Pancreas (tissue), 10 donors: Measurements from ENCODE around the gene POLR1C. TPM values are rescaled to one million over a fixed set of nuclear protein-coding genes. Genes with fewer than 3 reads are reported as not detected.

ENCODE experiments used
- ATAC-seq, 4 donors: fragments of 200-7000 bp; cut with Tn5 transposase; one replicate each; pipeline versions ENCODE4 v1.8.0 to v1.9.1; 2020; ENCODE audit warnings: mild to moderate bottlenecking in 4 of 4, moderate library complexity in 4 of 4
- DNase-seq, 6 donors: peaks; one replicate each; pipeline ENCODE4 v3.0.0-alpha.2; 2020
- FAIRE-seq: peaks from 2 replicates; lab custom pipeline; 2012; peaks lifted over from hg19 to GRCh38; lab: Jason Lieb, UNC
- H3K27ac ChIP-seq, 4 donors: fragments of 200-600 bp; sonication (generic); 1 replicate in 3 of 4; 2 replicates in 1 of 4; pipeline versions ENCODE4 v1.5.0 to v1.8.0; 2020
- H3K27me3 ChIP-seq, 4 donors: fragments of 200-600 bp; one replicate each; pipeline ENCODE4 v1.8.0; 2021
- H3K36me3 ChIP-seq, 3 donors: fragments of 200-600 bp; sonication (generic) in 1 of 3; one replicate each; pipeline versions ENCODE4 v1.5.0 to v1.8.0; 2020 to 2021
- H3K4me1 ChIP-seq, 3 donors: fragments of 200-600 bp; one replicate each; pipeline ENCODE4 v1.8.0; 2021
- H3K4me3 ChIP-seq, 4 donors: fragments of 200-600 bp; sonication (generic) in 2 of 4; one replicate each; pipeline versions ENCODE4 v1.5.0 to v1.8.0; 2020 to 2021
- H3K9me3 ChIP-seq, 4 donors: fragments of 200-600 bp; one replicate each; pipeline ENCODE4 v1.8.0; 2021
- WGBS, 2 donors: extraction: QIAGEN DNeasy Blood & Tissue Kit; methylation state at CpG; one replicate each; pipeline ENCODE4 v1.1.7; 2013; 5-methylcytosine and 5-hydroxymethylcytosine counted together
- intact Hi-C, 3 donors: fragments of 100-400 bp; cut with DNase I; formaldehyde crosslinking; loops; one replicate each; pipeline versions ENCODE4 v1.11.1 to v1.14.2; 2022
- polyA plus RNA-seq, 2 donors: library from polyadenylated mRNA; stranded (reverse); fragments of 200-250 nt; gene quantifications; one replicate each; pipeline ENCODE4 v1.2.3, GENCODE V29; 2013
- total RNA-seq, 6 donors: library from RNA; stranded (reverse); fragmentation: NEBNext Ultra II Directional in 4 of 6; extraction: Animal tissue kit (Norgen Biotek cat#: 25700) in 4 of 6; gene quantifications; one replicate each; pipeline versions ENCODE4 v1.2.1 to v1.2.4, GENCODE V29; 2021 to 2023
- TF ChIP-seq, protein P1 (sequence below), 4 donors: fragments of 200-600 bp; sonication (generic) in 3 of 4; IDR thresholded peaks; one replicate each; pipeline versions ENCODE4 v1.5.0 to v1.8.0; 2021; ENCODE audit warnings: antibody characterized with exemption in 4 of 4
- donor health status: healthy with polysubstance abuse.
- donor health status: DM: no; HTN: no; CAD: no; lungs with moderate emphysema.
- donor health status: DM: no; HTN: no; CAD: no.
- donor health status: control.
- donor health status: control.
- donor health status: Bipolar disorder and iron deficiency.
- donor health status: DM: yes; HTN: yes; CAD: no.
- donor health status: DM: no; HTN: no; CAD: no.
- donor health status: DM: no; HTN: no; CAD: no.
- donor health status: DM: yes; HTN: yes; CAD: no.

POLR1C gene
- total and polyA plus RNA-seq, 8 donors: 10.2 to 31.3 (median 18.8) TPM

- peak in 1 of 6 donors; percentile 52 for DNase-seq
- Histone ChIP-seq H3K4me1 (peaks cover 6 to 17% (median 13%) of the 10 kb centered on the region in 3 donors), H3K27ac (no peak overlapping the region), H3K36me3 (no peaks in the 10 kb centered on the region), H3K9me3 (no peaks in the 10 kb centered on the region), H3K27me3 (no peaks in the 10 kb centered on the region), H3K4me3 (no peak overlapping the region)
- intact Hi-C loops: no loop called here
- peak; percentile 27 to 59 (median 38) for ATAC-seq
- TF ChIP-seq, protein P1, sequence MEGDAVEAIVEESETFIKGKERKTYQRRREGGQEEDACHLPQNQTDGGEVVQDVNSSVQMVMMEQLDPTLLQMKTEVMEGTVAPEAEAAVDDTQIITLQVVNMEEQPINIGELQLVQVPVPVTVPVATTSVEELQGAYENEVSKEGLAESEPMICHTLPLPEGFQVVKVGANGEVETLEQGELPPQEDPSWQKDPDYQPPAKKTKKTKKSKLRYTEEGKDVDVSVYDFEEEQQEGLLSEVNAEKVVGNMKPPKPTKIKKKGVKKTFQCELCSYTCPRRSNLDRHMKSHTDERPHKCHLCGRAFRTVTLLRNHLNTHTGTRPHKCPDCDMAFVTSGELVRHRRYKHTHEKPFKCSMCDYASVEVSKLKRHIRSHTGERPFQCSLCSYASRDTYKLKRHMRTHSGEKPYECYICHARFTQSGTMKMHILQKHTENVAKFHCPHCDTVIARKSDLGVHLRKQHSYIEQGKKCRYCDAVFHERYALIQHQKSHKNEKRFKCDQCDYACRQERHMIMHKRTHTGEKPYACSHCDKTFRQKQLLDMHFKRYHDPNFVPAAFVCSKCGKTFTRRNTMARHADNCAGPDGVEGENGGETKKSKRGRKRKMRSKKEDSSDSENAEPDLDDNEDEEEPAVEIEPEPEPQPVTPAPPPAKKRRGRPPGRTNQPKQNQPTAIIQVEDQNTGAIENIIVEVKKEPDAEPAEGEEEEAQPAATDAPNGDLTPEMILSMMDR (IDR thresholded peaks at IDR 0.05): no peak
- FAIRE-seq: no peak
- 40 to 46% methylated on average over 11 of the region's 11 CpGs for WGBS, 2 donors
Observed at GRCh38 chr6:43481591-43482236, 35.2 kb upstream of the POLR1C start.

GRCh38 chr6:43488667-43489276, 28.1 kb upstream of the POLR1C start:
- FAIRE-seq (no peak), ATAC-seq (no peak), DNase-seq (no peak)
- Histone ChIP-seq H3K27ac (no peak overlapping the region), H3K36me3 (no peaks in the 10 kb centered on the region), H3K4me1 (no peaks in the 10 kb centered on the region), H3K27me3 (no peaks in the 10 kb centered on the region), H3K9me3 (no peaks in the 10 kb centered on the region), H3K4me3 (no peak overlapping the region)
- 67 to 79% methylated on average over 4 of the region's 4 CpGs for WGBS, 2 donors
- intact Hi-C loops: no loop called here
- TF ChIP-seq, protein P1 (IDR thresholded peaks at IDR 0.05): no peak

DNA sequence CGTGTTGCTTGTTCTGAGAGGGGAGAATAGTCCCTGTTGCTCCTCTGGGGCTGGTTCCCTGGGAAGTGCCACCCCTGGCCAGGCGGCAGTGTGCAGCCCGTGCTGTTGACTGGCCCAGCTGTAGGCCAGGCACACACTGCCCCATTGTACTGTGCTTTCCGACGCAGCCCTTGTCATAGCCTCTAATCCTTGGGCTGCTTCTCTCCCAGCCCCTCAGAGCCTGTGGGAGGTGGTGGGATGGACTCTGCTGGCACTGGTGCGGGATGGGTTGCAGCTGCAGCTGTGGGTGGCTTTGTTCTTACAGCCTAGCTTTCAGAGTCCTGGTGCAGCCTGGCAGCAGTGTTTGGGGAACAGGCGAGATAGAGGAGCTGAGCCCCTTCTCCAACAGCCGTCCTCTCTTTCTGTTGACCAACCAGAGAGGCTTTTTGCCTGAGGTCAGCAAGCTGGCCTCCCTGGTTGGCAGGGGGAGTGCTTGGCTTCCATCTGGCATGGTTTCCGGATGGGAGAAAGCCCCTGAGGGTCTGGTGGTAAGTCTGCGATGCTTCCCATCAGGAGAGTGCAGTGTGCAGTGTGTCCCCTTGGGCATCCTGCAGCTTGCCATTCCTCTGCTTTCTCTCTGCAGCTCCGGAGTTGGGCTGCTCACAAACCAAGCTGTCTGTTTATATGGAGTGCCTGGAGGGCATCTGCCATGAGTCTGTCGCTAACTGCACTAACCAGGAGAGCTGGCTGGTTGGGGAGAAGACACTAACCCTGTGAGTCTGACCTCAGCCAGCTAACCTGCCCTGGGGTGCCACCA, 27.4 kb upstream of the POLR1C start:
- FAIRE-seq (no peak), DNase-seq (no peak)
- intact Hi-C loops: no loop called here

GRCh38 chr6:43490523-43490939, 26.4 kb upstream of the POLR1C start:
- H3K4me1 ChIP-seq: no peaks in the 10 kb centered on the region
- 83 to 87% methylated on average over 6 of the region's 6 CpGs for WGBS, 2 donors
- H3K27ac ChIP-seq: no peak overlapping the region
- ATAC-seq (no peak), FAIRE-seq (no peak), DNase-seq (no peak)
- H3K4me3 ChIP-seq: no peak overlapping the region
- TF ChIP-seq, protein P1 (IDR thresholded peaks at IDR 0.05): no peak
- H3K36me3 ChIP-seq: no peaks in the 10 kb centered on the region
- no peaks in the 10 kb centered on the region for H3K27me3 ChIP-seq
- intact Hi-C loops: no loop called here
- no peaks in the 10 kb centered on the region for H3K9me3 ChIP-seq

More for the DNA sequence above, 27.4 kb upstream of the POLR1C start:
- TF ChIP-seq, protein P1 (IDR thresholded peaks at IDR 0.05): no peak
- H3K27me3 ChIP-seq: no peaks in the 10 kb centered on the region
- ATAC-seq: no peak
- no peaks in the 10 kb centered on the region for H3K4me1 ChIP-seq
- no peak overlapping the region for H3K27ac ChIP-seq
- no peak overlapping the region for H3K4me3 ChIP-seq
- no peaks in the 10 kb centered on the region for H3K9me3 ChIP-seq
- no peaks in the 10 kb centered on the region for H3K36me3 ChIP-seq
- 82 to 88% methylated on average over 12 of the region's 12 CpGs for WGBS, 2 donors
